Motor neuron (in vitro differentiated cells): ENCODE measurements around the gene ARAP3. TPM values are rescaled to one million over a fixed set of nuclear protein-coding genes. Genes with fewer than 3 reads are reported as not detected.

Experiments
- total RNA-seq, 8 experiments: library from RNA; unstranded; fragments of 300-600 nt; gene quantifications; 2 replicates each; pipeline versions ENCODE4 v1.2.3 to v1.2.4, GENCODE V29; 2022

ARAP3 gene
- total RNA-seq, 8 experiments from 2014 or later, result 0.58 to 5.6 (median 2.7) TPM

Other genes with a start within 250 kb of the ARAP3 start
- gene PCDHGC3, start 206.3 kb downstream of the ARAP3 start, total RNA-seq, result 10 to 100 TPM; 15.4 to 73.0 (median 26.0) TPM
- 1 to 10 TPM in 5 of 8 experiments, under 1 TPM in 3; 0.46 to 6.7 (median 4.8) TPM for gene PCDHGC4, start 197.2 kb downstream of the ARAP3 start, total RNA-seq
- gene PCDHGC5, start 193.1 kb downstream of the ARAP3 start, total RNA-seq, result 1 to 10 TPM in 4 of 8 experiments, under 1 TPM in 4; 0.31 to 4.1 (median 1.1) TPM
- gene DIAPH1, start 63.2 kb downstream of the ARAP3 start, total RNA-seq, result 10 to 100 TPM in 6 of 8 experiments, 1 to 10 TPM in 2; 7.4 to 93.8 (median 20.0) TPM
- 10 to 100 TPM; 35.2 to 77.3 (median 58.3) TPM for gene HDAC3, start 45.4 kb downstream of the ARAP3 start, total RNA-seq
- gene RELL2, start 45.2 kb downstream of the ARAP3 start, total RNA-seq, result 10 to 100 TPM in 5 of 8 experiments, 1 to 10 TPM in 3; 6.0 to 18.6 (median 12.5) TPM
- 10 to 100 TPM in 4 of 8 experiments, 1 to 10 TPM in 4; 5.2 to 22.6 (median 11.1) TPM for gene FCHSD1, start 30.8 kb downstream of the ARAP3 start, total RNA-seq
- 10 to 100 TPM in 6 of 8 experiments, 1 to 10 TPM in 2; 1.1 to 29.4 (median 17.5) TPM for gene PCDH1, start 196.2 kb upstream of the ARAP3 start, total RNA-seq
- 10 to 100 TPM; 26.9 to 78.7 (median 39.9) TPM for gene DELE1, start 241.6 kb upstream of the ARAP3 start, total RNA-seq